ENCODE measurements around the gene UPK3A.
A peak's percentile ranks its signal among the peaks of the same experiment; 100 is the strongest.

Gene UPK3A

GRCh38 chr22:45314786-45315185 is 30.0 kb downstream of the UPK3A start:
- TF ChIP-seq SPI1 (IDR thresholded peaks at IDR 0.05; ENCODE audit: low read depth, low read length) = no peak
- TF ChIP-seq PAX5 (IDR thresholded peaks at IDR 0.05; ENCODE audit: insufficient read depth, low read length, severe bottlenecking) = no peak
- TF ChIP-seq POLR2AphosphoS5 (IDR thresholded peaks at IDR 0.05; ENCODE audit: low read depth, low read length) = no peak
- TF ChIP-seq POLR2A (IDR thresholded peaks at IDR 0.05; ENCODE audit: low read depth, low read length) = no peak
- TF ChIP-seq POU2F2 (IDR thresholded peaks at IDR 0.05; ENCODE audit: low read depth, low read length) = no peak
- TF ChIP-seq TAF1 (IDR thresholded peaks at IDR 0.05; ENCODE audit: low read depth, low read length) = no peak
- DNase-seq (ENCODE audit: insufficient read length, low spot score) (no peak), FAIRE-seq (no peak)

- TF ChIP-seq TAF1 (IDR thresholded peaks at IDR 0.05; ENCODE audit: low read depth, low read length) (no peak), POU2F2 (IDR thresholded peaks at IDR 0.05; ENCODE audit: low read depth, low read length) (no peak), PAX5 (IDR thresholded peaks at IDR 0.05; ENCODE audit: insufficient read depth, low read length, severe bottlenecking) (no peak), SPI1 (IDR thresholded peaks at IDR 0.05; ENCODE audit: low read depth, low read length) (no peak), POLR2AphosphoS5 (IDR thresholded peaks at IDR 0.05; ENCODE audit: low read depth, low read length) (no peak), POLR2A (IDR thresholded peaks at IDR 0.05; ENCODE audit: low read depth, low read length) (no peak)
- DNase-seq (ENCODE audit: insufficient read length, low spot score) (no peak), FAIRE-seq (no peak)
These were observed 32.2 kb downstream of the UPK3A start for GRCh38 chr22:45316796-45317526.

GRCh38 chr22:45317551-45318167 is 32.9 kb downstream of the UPK3A start:
- FAIRE-seq (no peak), DNase-seq (ENCODE audit: insufficient read length, low spot score) (no peak)
- TF ChIP-seq SPI1 (IDR thresholded peaks at IDR 0.05; ENCODE audit: low read depth, low read length) = no peak
- no peak for TF ChIP-seq POU2F2 (IDR thresholded peaks at IDR 0.05; ENCODE audit: low read depth, low read length)
- TF ChIP-seq POLR2AphosphoS5 (IDR thresholded peaks at IDR 0.05; ENCODE audit: low read depth, low read length) = no peak
- no peak for TF ChIP-seq TAF1 (IDR thresholded peaks at IDR 0.05; ENCODE audit: low read depth, low read length)
- TF ChIP-seq PAX5 (IDR thresholded peaks at IDR 0.05; ENCODE audit: insufficient read depth, low read length, severe bottlenecking) = no peak
- no peak for TF ChIP-seq POLR2A (IDR thresholded peaks at IDR 0.05; ENCODE audit: low read depth, low read length)

- FAIRE-seq = peak; percentile 54
- peak; percentile 66 for DNase-seq (ENCODE audit: insufficient read length, low spot score)
These were observed 33.4 kb downstream of the UPK3A start for GRCh38 chr22:45318168-45318557.

GRCh38 chr22:45318558-45319323 is 34.0 kb downstream of the UPK3A start:
- TF ChIP-seq SPI1 (IDR thresholded peaks at IDR 0.05; ENCODE audit: low read depth, low read length) = peak; percentile 46; the same call in 1 of the 2 replicates
- no peak for TF ChIP-seq POLR2AphosphoS5 (IDR thresholded peaks at IDR 0.05; ENCODE audit: low read depth, low read length)
- FAIRE-seq (peak; percentile 41), DNase-seq (ENCODE audit: insufficient read length, low spot score) (no peak)

More at GRCh38 chr22:45318168-45318557, 33.4 kb downstream of the UPK3A start:
- TF ChIP-seq POLR2AphosphoS5 (IDR thresholded peaks at IDR 0.05; ENCODE audit: low read depth, low read length) = no peak
- TF ChIP-seq POLR2A (IDR thresholded peaks at IDR 0.05; ENCODE audit: low read depth, low read length) = no peak
- TF ChIP-seq POU2F2 (IDR thresholded peaks at IDR 0.05; ENCODE audit: low read depth, low read length) = no peak
- TF ChIP-seq PAX5 (IDR thresholded peaks at IDR 0.05; ENCODE audit: insufficient read depth, low read length, severe bottlenecking) = no peak
- TF ChIP-seq TAF1 (IDR thresholded peaks at IDR 0.05; ENCODE audit: low read depth, low read length) = no peak
- no peak for TF ChIP-seq SPI1 (IDR thresholded peaks at IDR 0.05; ENCODE audit: low read depth, low read length)

GRCh38 chr22:45319324-45319685 is 34.6 kb downstream of the UPK3A start:
- DNase-seq (ENCODE audit: insufficient read length, low spot score) (no peak), FAIRE-seq (no peak)
- no peak for TF ChIP-seq SPI1 (IDR thresholded peaks at IDR 0.05; ENCODE audit: low read depth, low read length)
- TF ChIP-seq POU2F2 (IDR thresholded peaks at IDR 0.05; ENCODE audit: low read depth, low read length) = no peak
- no peak for TF ChIP-seq TAF1 (IDR thresholded peaks at IDR 0.05; ENCODE audit: low read depth, low read length)
- TF ChIP-seq POLR2AphosphoS5 (IDR thresholded peaks at IDR 0.05; ENCODE audit: low read depth, low read length) = no peak
- TF ChIP-seq POLR2A (IDR thresholded peaks at IDR 0.05; ENCODE audit: low read depth, low read length) = no peak
- no peak for TF ChIP-seq PAX5 (IDR thresholded peaks at IDR 0.05; ENCODE audit: insufficient read depth, low read length, severe bottlenecking)

- no peak for FAIRE-seq
- TF ChIP-seq POLR2A (IDR thresholded peaks at IDR 0.05; ENCODE audit: low read depth, low read length) = no peak
- no peak for DNase-seq (ENCODE audit: insufficient read length, low spot score)
These were observed 35.7 kb downstream of the UPK3A start for GRCh38 chr22:45320357-45320976.

- no peak for DNase-seq (ENCODE audit: insufficient read length, low spot score)
- no peak for FAIRE-seq
- TF ChIP-seq TAF1 (IDR thresholded peaks at IDR 0.05; ENCODE audit: low read depth, low read length) = no peak
- no peak for TF ChIP-seq PAX5 (IDR thresholded peaks at IDR 0.05; ENCODE audit: insufficient read depth, low read length, severe bottlenecking)
- TF ChIP-seq POLR2A (IDR thresholded peaks at IDR 0.05; ENCODE audit: low read depth, low read length) = no peak
- no peak for TF ChIP-seq POLR2AphosphoS5 (IDR thresholded peaks at IDR 0.05; ENCODE audit: low read depth, low read length)
- TF ChIP-seq POU2F2 (IDR thresholded peaks at IDR 0.05; ENCODE audit: low read depth, low read length) = no peak
- no peak for TF ChIP-seq SPI1 (IDR thresholded peaks at IDR 0.05; ENCODE audit: low read depth, low read length)
These were observed 37.1 kb downstream of the UPK3A start for GRCh38 chr22:45321827-45322226.

- DNase-seq (ENCODE audit: insufficient read length, low spot score) = no peak
- no peak for FAIRE-seq
- TF ChIP-seq POLR2A (IDR thresholded peaks at IDR 0.05; ENCODE audit: low read depth, low read length) (no peak), SPI1 (IDR thresholded peaks at IDR 0.05; ENCODE audit: low read depth, low read length) (no peak), PAX5 (IDR thresholded peaks at IDR 0.05; ENCODE audit: insufficient read depth, low read length, severe bottlenecking) (no peak), TAF1 (IDR thresholded peaks at IDR 0.05; ENCODE audit: low read depth, low read length) (no peak), POLR2AphosphoS5 (IDR thresholded peaks at IDR 0.05; ENCODE audit: low read depth, low read length) (no peak)
These were observed 38.2 kb downstream of the UPK3A start for GRCh38 chr22:45322873-45323525.
